ENCODE data around the gene JDP2. TPM values are rescaled to one million over a fixed set of nuclear protein-coding genes. Genes with fewer than 3 reads are reported as not detected.

Gene JDP2
- 10 to 100 TPM; 16.8 to 17.9 TPM for total RNA-seq

- 0% methylated on average over 9 to 81 of the region's 93 CpGs for WGBS, 2 donors
- DNase-seq (peak; percentile 92 to 95 (median 94)), ATAC-seq (peak; percentile 92)
- peak in 5 of 7 experiments; percentile 7 to 44 (median 31) for TF ChIP-seq CTCF (IDR thresholded peaks at IDR 0.05)
- TF ChIP-seq POLR2A (IDR thresholded peaks at IDR 0.05), result peak; percentile 84 to 86 (median 85)
- intact Hi-C loops (cut with DNase I), result no loop called here
- Histone ChIP-seq H3K4me3 (peak within 1 kb of the TSS; percentile 46 to 95), H3K36me3 (replicated peaks in 1 of 2; ENCODE audit: insufficient read depth in 1 of 2, low read depth in 2 of 2) (no peaks in the 10 kb centered on the region), H3K4me1 (peaks cover 50% of the 10 kb centered on the region), H3K27me3 (no peaks in the 10 kb centered on the region), H3K9me3 (no peaks in the 10 kb centered on the region), H3K27ac (peak within 1 kb of the TSS; percentile 81 to 93 (median 88))
These were observed at the start of gene JDP2 for GRCh38 chr14:75427482-75428229. Gene JDP2, plus strand, starts transcription at chr14:75428022. Its CDS starts 9,899 bp downstream, at chr14:75437921.

GRCh38 chr14:75379246-75379929 lies 48.4 kb upstream of the JDP2 start:
- WGBS, 2 donors, result 90 to 99% methylated on average over 4 of the region's 4 CpGs
- Histone ChIP-seq H3K36me3 (replicated peaks in 1 of 2; ENCODE audit: insufficient read depth in 1 of 2, low read depth in 2 of 2) (no peaks in the 10 kb centered on the region), H3K27me3 (no peaks in the 10 kb centered on the region), H3K9me3 (no peaks in the 10 kb centered on the region), H3K4me1 (no peaks in the 10 kb centered on the region), H3K4me3 (no peak overlapping the region), H3K27ac (no peak overlapping the region)
- no peak for DNase-seq
- intact Hi-C loops (cut with DNase I), result no loop called here
- ATAC-seq, result no peak
- no peak for TF ChIP-seq CTCF (IDR thresholded peaks at IDR 0.05)

- Histone ChIP-seq H3K27me3 (no peaks in the 10 kb centered on the region), H3K4me1 (no peaks in the 10 kb centered on the region), H3K36me3 (replicated peaks in 1 of 2; ENCODE audit: insufficient read depth in 1 of 2, low read depth in 2 of 2) (no peaks in the 10 kb centered on the region), H3K9me3 (no peaks in the 10 kb centered on the region), H3K4me3 (no peak overlapping the region), H3K27ac (no peak overlapping the region)
- ATAC-seq (no peak), DNase-seq (no peak)
- intact Hi-C loops (cut with DNase I), result no loop called here
- 67 to 100% methylated on average over 1 of the region's 1 CpG for WGBS, 2 donors
- TF ChIP-seq CTCF (IDR thresholded peaks at IDR 0.05) (no peak), POLR2A (IDR thresholded peaks at IDR 0.05) (no peak)
These were observed 47.9 kb upstream of the JDP2 start for GRCh38 chr14:75379930-75380270.

- 57 to 62% methylated on average over 2 of the region's 2 CpGs for WGBS, 2 donors
- ATAC-seq, result no peak
- no peaks in the 10 kb centered on the region for H3K36me3 ChIP-seq (replicated peaks in 1 of 2; ENCODE audit: insufficient read depth in 1 of 2, low read depth in 2 of 2)
- TF ChIP-seq POLR2A (IDR thresholded peaks at IDR 0.05) (no peak), CTCF (IDR thresholded peaks at IDR 0.05) (no peak)
- no peaks in the 10 kb centered on the region for H3K9me3 ChIP-seq
- no peaks in the 10 kb centered on the region for H3K27me3 ChIP-seq
- intact Hi-C loops (cut with DNase I), result no loop called here
- no peak for DNase-seq
- H3K27ac ChIP-seq, result no peak overlapping the region
- no peaks in the 10 kb centered on the region for H3K4me1 ChIP-seq
- no peak overlapping the region for H3K4me3 ChIP-seq
These were observed 47.2 kb upstream of the JDP2 start for GRCh38 chr14:75380656-75381055.

Data from body of pancreas (tissue), 4 donors.